Breast epithelium (tissue), 4 donors: ENCODE data around the gene POLR3G. TPM values are rescaled to one million over a fixed set of nuclear protein-coding genes. Genes with fewer than 3 reads are reported as not detected.

ENCODE experiments used
- DNase-seq, 2 donors: peaks; one replicate each; pipeline ENCODE4 v3.0.0-alpha.2; 2019; ENCODE audit warnings: low spot score in 2 of 2
- H3K27ac ChIP-seq, 2 donors: fragments of 200-600 bp; sonication (generic) in 1 of 2; one replicate each; pipeline ENCODE4 v1.5.1; 2016 to 2019; ENCODE audit warnings: mild to moderate bottlenecking in 1 of 2
- H3K27me3 ChIP-seq, 2 donors: fragments of 200-600 bp; sonication (generic) in 1 of 2; one replicate each; pipeline versions ENCODE4 v1.5.1 to v1.6.0; 2017 to 2019; ENCODE audit warnings: control low read depth in 1 of 2, mild to moderate bottlenecking in 1 of 2
- H3K36me3 ChIP-seq: fragments of 200-600 bp; one replicate; pipeline ENCODE4 v1.5.1; 2019
- H3K4me1 ChIP-seq, 2 donors: fragments of 200-600 bp; sonication (generic); one replicate each; pipeline ENCODE4 v1.5.1; 2016 to 2019; ENCODE audit warnings: control low read depth in 1 of 2
- H3K4me3 ChIP-seq, 3 donors: fragments of 200-600 bp; sonication (generic); 1 replicate in 2 of 3; 2 replicates in 1 of 3; pipeline ENCODE4 v1.5.1; 2016 to 2019; ENCODE audit warnings: mild to moderate bottlenecking in 3 of 3, moderate library complexity in 2 of 3
- H3K9me3 ChIP-seq, 2 donors: fragments of 200-600 bp; sonication (generic) in 1 of 2; one replicate each; pipeline ENCODE4 v1.5.1; 2016 to 2019; ENCODE audit warnings: control low read depth in 1 of 2
- POLR2A ChIP-seq: fragments of 450-650 bp; IDR thresholded peaks from one replicate; pipeline ENCODE4 v1.6.1; 2016; ENCODE audit warnings: antibody characterized with exemption, mild to moderate bottlenecking, moderate library complexity
- POLR2AphosphoS5 ChIP-seq, 3 donors: sonication (generic); formaldehyde crosslinking; IDR thresholded peaks; one replicate each; pipeline ENCODE4 v1.6.1; 2017; ENCODE audit warnings: antibody characterized with exemption in 3 of 3
- intact Hi-C: fragments of 100-400 bp; cut with DNase I; formaldehyde crosslinking; loops from one replicate; pipeline ENCODE4 v1.15.1; 2023; ENCODE audit warnings: low total_unique reads
- total RNA-seq, 3 donors: library from RNA; depleted of rRNA; stranded (reverse); fragments of >200 nt; gene quantifications; one replicate each; pipeline ENCODE4 v1.1.0, GENCODE V29; 2016
- TF ChIP-seq, protein P1 (sequence below), 3 donors: fragments of 450-650 bp; IDR thresholded peaks; one replicate each; pipeline ENCODE4 v1.5.1; 2016 to 2017; ENCODE audit warnings: antibody characterized with exemption in 3 of 3, mild to moderate bottlenecking in 3 of 3, moderate library complexity in 3 of 3

Gene POLR3G
- total RNA-seq, 3 donors from 2014 or later, result 2.0 to 4.8 (median 2.4) TPM

DNA sequence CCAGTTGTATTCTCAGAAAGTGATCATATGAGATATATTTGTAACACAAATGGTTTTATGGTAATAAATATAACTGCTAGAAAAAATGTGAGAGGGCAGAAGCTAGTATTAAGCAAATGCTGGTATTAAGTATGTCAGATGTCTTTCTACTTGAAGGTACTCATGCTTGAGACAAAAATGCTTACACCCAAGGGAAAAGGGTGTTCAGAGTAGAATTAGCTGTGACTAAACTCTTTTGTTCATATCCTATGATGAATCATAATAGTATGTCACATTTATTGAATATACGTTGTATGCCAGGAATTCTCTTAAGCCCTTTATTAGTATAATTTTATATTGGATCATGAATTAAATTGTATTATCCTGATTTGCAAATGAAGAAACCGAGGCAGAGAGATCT is 86.1 kb downstream of the POLR3G start:
- no peak for DNase-seq
- intact Hi-C loops, result no loop called here
- no peak overlapping the region for H3K27ac ChIP-seq
- no peaks in the 10 kb centered on the region for H3K36me3 ChIP-seq
- H3K9me3 ChIP-seq, result no peaks in the 10 kb centered on the region
- H3K4me3 ChIP-seq, result no peak overlapping the region
- H3K4me1 ChIP-seq, result peaks cover 0 to 4% of the 10 kb centered on the region in 2 donors
- TF ChIP-seq POLR2AphosphoS5 (IDR thresholded peaks at IDR 0.05), result no peak
- TF ChIP-seq, protein P1, sequence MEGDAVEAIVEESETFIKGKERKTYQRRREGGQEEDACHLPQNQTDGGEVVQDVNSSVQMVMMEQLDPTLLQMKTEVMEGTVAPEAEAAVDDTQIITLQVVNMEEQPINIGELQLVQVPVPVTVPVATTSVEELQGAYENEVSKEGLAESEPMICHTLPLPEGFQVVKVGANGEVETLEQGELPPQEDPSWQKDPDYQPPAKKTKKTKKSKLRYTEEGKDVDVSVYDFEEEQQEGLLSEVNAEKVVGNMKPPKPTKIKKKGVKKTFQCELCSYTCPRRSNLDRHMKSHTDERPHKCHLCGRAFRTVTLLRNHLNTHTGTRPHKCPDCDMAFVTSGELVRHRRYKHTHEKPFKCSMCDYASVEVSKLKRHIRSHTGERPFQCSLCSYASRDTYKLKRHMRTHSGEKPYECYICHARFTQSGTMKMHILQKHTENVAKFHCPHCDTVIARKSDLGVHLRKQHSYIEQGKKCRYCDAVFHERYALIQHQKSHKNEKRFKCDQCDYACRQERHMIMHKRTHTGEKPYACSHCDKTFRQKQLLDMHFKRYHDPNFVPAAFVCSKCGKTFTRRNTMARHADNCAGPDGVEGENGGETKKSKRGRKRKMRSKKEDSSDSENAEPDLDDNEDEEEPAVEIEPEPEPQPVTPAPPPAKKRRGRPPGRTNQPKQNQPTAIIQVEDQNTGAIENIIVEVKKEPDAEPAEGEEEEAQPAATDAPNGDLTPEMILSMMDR (IDR thresholded peaks at IDR 0.05), result no peak
- TF ChIP-seq POLR2A, result no peak
- peaks cover 4 to 18% of the 10 kb centered on the region in 2 donors for H3K27me3 ChIP-seq

DNA sequence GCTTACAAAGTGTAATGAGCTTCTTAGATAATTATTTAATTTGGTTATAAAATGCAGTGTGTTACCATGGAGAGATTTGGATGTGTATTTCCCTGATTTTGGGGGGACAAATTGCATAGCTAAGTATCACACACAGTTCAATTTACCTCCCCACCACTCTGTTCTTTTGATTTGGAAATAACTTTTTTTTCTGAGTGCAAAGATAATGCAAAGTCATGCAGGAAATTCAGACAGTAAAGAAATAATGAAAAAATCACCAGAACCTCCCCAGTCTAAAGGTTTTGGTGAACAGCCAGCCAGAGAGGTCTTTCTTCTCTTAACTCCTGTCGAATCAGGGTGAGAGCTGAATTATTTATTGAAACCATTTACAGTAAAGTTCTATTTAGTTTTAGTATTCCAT is 87.1 kb downstream of the POLR3G start:
- Histone ChIP-seq H3K4me3 (no peak overlapping the region), H3K36me3 (no peaks in the 10 kb centered on the region), H3K27ac (no peak overlapping the region), H3K27me3 (peaks cover 4 to 18% of the 10 kb centered on the region in 2 donors), H3K4me1 (peaks cover 0 to 4% of the 10 kb centered on the region in 2 donors), H3K9me3 (no peaks in the 10 kb centered on the region)
- intact Hi-C loops, result no loop called here
- no peak for DNase-seq
- TF ChIP-seq POLR2AphosphoS5 (IDR thresholded peaks at IDR 0.05), result no peak
- TF ChIP-seq, protein P1 (IDR thresholded peaks at IDR 0.05), result no peak
- TF ChIP-seq POLR2A, result no peak

DNA sequence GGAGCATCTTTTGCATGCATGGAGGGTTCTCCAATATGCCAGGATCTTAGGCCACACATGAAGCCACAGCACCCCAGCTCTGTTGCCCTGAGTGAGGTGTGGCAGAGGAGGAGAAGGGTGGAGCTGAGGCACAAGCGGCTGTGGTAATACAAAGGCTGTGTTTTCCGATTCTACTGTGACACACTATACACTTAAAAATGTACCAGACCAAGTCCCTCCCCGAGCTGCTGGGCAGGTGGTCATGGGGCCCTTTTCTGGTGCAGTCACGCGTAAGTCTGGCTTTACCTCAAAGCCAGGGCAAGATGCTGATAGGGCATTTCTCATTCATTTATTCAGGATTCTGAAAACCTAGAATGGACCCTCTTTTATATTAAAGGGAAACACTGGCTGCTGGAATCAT is 87.7 kb downstream of the POLR3G start:
- no peak for DNase-seq
- intact Hi-C loops, result no loop called here
- TF ChIP-seq POLR2A (no peak), POLR2AphosphoS5 (IDR thresholded peaks at IDR 0.05) (no peak)
- TF ChIP-seq, protein P1 (IDR thresholded peaks at IDR 0.05), result no peak

DNA sequence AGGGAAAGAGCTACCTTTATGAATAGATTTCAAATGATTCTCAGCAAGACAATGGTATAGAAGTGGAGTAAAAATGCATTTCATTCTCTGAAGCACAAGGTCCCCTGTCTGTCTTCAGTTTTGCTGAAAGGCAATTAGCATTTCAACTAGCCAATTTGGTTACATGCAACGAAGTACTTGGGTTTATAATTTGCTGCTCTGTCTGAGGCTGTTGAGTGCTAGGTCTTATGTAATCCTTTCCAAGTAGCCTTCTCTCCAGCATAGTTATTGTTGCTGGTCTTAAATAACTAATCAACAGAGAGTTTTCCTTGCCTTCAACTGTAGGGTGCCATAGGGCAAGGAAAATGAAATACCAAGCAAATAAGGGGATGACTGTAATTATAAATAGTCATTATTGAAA is 88.4 kb downstream of the POLR3G start:
- no peak for TF ChIP-seq POLR2AphosphoS5 (IDR thresholded peaks at IDR 0.05)
- TF ChIP-seq, protein P1 (IDR thresholded peaks at IDR 0.05), result no peak
- TF ChIP-seq POLR2A, result no peak
- Histone ChIP-seq H3K4me3 (no peak overlapping the region), H3K27ac (no peak overlapping the region), H3K9me3 (no peaks in the 10 kb centered on the region), H3K27me3 (peaks cover 4 to 18% of the 10 kb centered on the region in 2 donors), H3K4me1 (peaks cover 0 to 4% of the 10 kb centered on the region in 2 donors), H3K36me3 (no peaks in the 10 kb centered on the region)
- no peak for DNase-seq
- intact Hi-C loops, result no loop called here

More for the DNA sequence above, 87.7 kb downstream of the POLR3G start:
- Histone ChIP-seq H3K27me3 (peaks cover 4 to 18% of the 10 kb centered on the region in 2 donors), H3K4me1 (peaks cover 0 to 4% of the 10 kb centered on the region in 2 donors), H3K27ac (peak overlapping the region in 1 of 2 donors; percentile 30), H3K36me3 (no peaks in the 10 kb centered on the region), H3K4me3 (no peak overlapping the region), H3K9me3 (no peaks in the 10 kb centered on the region)

Other genes starting within 250 kb of the POLR3G start
- gene CETN3, start 65.1 kb upstream of the POLR3G start, total RNA-seq, result 10 to 100 TPM in 2 of 3 donors, 1 to 10 TPM in 1; 7.7 to 13.8 (median 11.8) TPM
- 1 to 10 TPM; 4.5 to 10.0 (median 5.2) TPM for gene MBLAC2, start 93 bp upstream of the POLR3G start, total RNA-seq
- 10 to 100 TPM; 11.5 to 19.3 (median 15.7) TPM for gene LYSMD3, start 54.7 kb downstream of the POLR3G start, total RNA-seq
- gene ADGRV1, start 83.9 kb downstream of the POLR3G start, total RNA-seq, result 10 to 100 TPM in 2 of 3 donors, under 1 TPM in 1; 0.32 to 85.2 (median 55.3) TPM